NK-92 (cell line): ENCODE results near the gene FMNL2.

Source experiments
- DNase-seq: peaks from one replicate; lab custom pipeline; 2025; ENCODE audit not compliant: unreplicated experiment; lab: John Stamatoyannopoulos, UW

FMNL2 gene

GRCh38 chr2:152402780-152403759 lies 68.1 kb downstream of the FMNL2 start:
- no peak for DNase-seq

- no peak for DNase-seq
These were observed 70.5 kb downstream of the FMNL2 start for GRCh38 chr2:152405206-152406118.

GRCh38 chr2:152406119-152406835 lies 71.3 kb downstream of the FMNL2 start:
- DNase-seq: no peak

GRCh38 chr2:152406836-152407161 lies 71.8 kb downstream of the FMNL2 start:
- no peak for DNase-seq

GRCh38 chr2:152407204-152407721 lies 72.3 kb downstream of the FMNL2 start:
- no peak for DNase-seq

- DNase-seq: no peak
These were observed 72.8 kb downstream of the FMNL2 start for GRCh38 chr2:152407806-152408205.

GRCh38 chr2:152408254-152408653 lies 73.3 kb downstream of the FMNL2 start:
- DNase-seq: no peak

- DNase-seq: no peak
These were observed 74.6 kb downstream of the FMNL2 start for GRCh38 chr2:152409386-152410164.

- DNase-seq: no peak
These were observed 75.2 kb downstream of the FMNL2 start for GRCh38 chr2:152410165-152410597.

GRCh38 chr2:152411154-152411553 lies 76.2 kb downstream of the FMNL2 start:
- DNase-seq: no peak

- DNase-seq: no peak
These were observed 78.5 kb downstream of the FMNL2 start for GRCh38 chr2:152413228-152414030.

GRCh38 chr2:152415231-152415642 lies 80.3 kb downstream of the FMNL2 start:
- DNase-seq: no peak

- DNase-seq: no peak
These were observed 80.8 kb downstream of the FMNL2 start for GRCh38 chr2:152415796-152416195.

- DNase-seq: no peak
These were observed 83.7 kb downstream of the FMNL2 start for GRCh38 chr2:152418688-152419087.

GRCh38 chr2:152419944-152420343 lies 85.0 kb downstream of the FMNL2 start:
- no peak for DNase-seq

- no peak for DNase-seq
These were observed 85.4 kb downstream of the FMNL2 start for GRCh38 chr2:152420363-152420762.

- no peak for DNase-seq
These were observed 86.0 kb downstream of the FMNL2 start for GRCh38 chr2:152420936-152421335.

- no peak for DNase-seq
These were observed 86.8 kb downstream of the FMNL2 start for GRCh38 chr2:152421521-152422370.
